ENCODE measurements around the gene SLC45A2.

- TF ChIP-seq POLR2A (IDR thresholded peaks at IDR 0.05; ENCODE audit: low read depth, low read length) (no peak), TAF1 (IDR thresholded peaks at IDR 0.05; ENCODE audit: borderline replicate concordance, low read depth, low read length) (no peak), POLR2AphosphoS5 (IDR thresholded peaks at IDR 0.05; ENCODE audit: low read depth, low read length) (no peak)
These were observed 32.8 kb upstream of the SLC45A2 start for GRCh38 chr5:34017254-34017653.

All from GM12892 (cell line).